ENCODE data around the gene UCK2.

DNA sequence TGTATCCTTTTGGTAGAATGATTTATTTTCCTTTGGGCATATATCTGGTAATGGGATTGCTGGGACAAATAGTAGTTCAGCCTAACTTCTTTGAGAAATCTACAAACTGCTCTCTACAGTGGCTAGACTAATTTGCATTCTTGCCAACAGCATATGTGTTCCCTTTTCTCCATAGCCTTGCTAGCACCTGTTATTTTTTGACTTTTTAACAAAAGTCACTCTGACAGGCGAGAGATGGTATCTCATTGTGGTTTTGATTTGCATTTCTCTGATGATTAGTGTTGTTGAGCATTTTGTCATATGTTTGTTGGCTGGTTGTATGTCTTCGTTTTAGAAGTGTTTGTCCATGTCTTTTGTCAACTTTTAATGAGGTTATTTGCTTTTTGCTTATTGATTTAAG is 99.8 kb downstream of the UCK2 start:
- TF ChIP-seq, protein P1, sequence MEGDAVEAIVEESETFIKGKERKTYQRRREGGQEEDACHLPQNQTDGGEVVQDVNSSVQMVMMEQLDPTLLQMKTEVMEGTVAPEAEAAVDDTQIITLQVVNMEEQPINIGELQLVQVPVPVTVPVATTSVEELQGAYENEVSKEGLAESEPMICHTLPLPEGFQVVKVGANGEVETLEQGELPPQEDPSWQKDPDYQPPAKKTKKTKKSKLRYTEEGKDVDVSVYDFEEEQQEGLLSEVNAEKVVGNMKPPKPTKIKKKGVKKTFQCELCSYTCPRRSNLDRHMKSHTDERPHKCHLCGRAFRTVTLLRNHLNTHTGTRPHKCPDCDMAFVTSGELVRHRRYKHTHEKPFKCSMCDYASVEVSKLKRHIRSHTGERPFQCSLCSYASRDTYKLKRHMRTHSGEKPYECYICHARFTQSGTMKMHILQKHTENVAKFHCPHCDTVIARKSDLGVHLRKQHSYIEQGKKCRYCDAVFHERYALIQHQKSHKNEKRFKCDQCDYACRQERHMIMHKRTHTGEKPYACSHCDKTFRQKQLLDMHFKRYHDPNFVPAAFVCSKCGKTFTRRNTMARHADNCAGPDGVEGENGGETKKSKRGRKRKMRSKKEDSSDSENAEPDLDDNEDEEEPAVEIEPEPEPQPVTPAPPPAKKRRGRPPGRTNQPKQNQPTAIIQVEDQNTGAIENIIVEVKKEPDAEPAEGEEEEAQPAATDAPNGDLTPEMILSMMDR (IDR thresholded peaks at IDR 0.05; ENCODE audit: insufficient read depth, low read length), result no peak
- TF ChIP-seq, protein P2, sequence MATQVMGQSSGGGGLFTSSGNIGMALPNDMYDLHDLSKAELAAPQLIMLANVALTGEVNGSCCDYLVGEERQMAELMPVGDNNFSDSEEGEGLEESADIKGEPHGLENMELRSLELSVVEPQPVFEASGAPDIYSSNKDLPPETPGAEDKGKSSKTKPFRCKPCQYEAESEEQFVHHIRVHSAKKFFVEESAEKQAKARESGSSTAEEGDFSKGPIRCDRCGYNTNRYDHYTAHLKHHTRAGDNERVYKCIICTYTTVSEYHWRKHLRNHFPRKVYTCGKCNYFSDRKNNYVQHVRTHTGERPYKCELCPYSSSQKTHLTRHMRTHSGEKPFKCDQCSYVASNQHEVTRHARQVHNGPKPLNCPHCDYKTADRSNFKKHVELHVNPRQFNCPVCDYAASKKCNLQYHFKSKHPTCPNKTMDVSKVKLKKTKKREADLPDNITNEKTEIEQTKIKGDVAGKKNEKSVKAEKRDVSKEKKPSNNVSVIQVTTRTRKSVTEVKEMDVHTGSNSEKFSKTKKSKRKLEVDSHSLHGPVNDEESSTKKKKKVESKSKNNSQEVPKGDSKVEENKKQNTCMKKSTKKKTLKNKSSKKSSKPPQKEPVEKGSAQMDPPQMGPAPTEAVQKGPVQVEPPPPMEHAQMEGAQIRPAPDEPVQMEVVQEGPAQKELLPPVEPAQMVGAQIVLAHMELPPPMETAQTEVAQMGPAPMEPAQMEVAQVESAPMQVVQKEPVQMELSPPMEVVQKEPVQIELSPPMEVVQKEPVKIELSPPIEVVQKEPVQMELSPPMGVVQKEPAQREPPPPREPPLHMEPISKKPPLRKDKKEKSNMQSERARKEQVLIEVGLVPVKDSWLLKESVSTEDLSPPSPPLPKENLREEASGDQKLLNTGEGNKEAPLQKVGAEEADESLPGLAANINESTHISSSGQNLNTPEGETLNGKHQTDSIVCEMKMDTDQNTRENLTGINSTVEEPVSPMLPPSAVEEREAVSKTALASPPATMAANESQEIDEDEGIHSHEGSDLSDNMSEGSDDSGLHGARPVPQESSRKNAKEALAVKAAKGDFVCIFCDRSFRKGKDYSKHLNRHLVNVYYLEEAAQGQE (IDR thresholded peaks at IDR 0.05; ENCODE audit: insufficient replicate concordance, low read depth), result no peak
- TF ChIP-seq POLR2AphosphoS5 (IDR thresholded peaks at IDR 0.05; ENCODE audit: low read depth) (no peak), SPI1 (IDR thresholded peaks at IDR 0.05; ENCODE audit: borderline replicate concordance, low read depth) (no peak)
